GM19452 (cell line): ENCODE data around the gene TAF5L.
A peak's percentile ranks its signal among the peaks of the same experiment; 100 is the strongest.

Source experiments
- ATAC-seq: cut with Tn5 transposase; IDR thresholded peaks from one replicate; pipeline ENCODE4 v1.9.1; 2021; ENCODE audit not compliant: unreplicated experiment

TAF5L gene

GRCh38 chr1:229625915-229626831 is at the start of gene TAF5L, which contains the start of gene URB2:
Gene TAF5L, minus strand, starts transcription at chr1:229626122. Its CDS starts 11,640 bp downstream, at chr1:229614482.
Gene URB2, plus strand, starts transcription at chr1:229626247. Its CDS starts 1,387 bp downstream, at chr1:229627634.
- peak; percentile 86 for ATAC-seq

GRCh38 chr1:229675396-229675795 is 49.5 kb upstream of the TAF5L start:
- no peak for ATAC-seq

GRCh38 chr1:229674042-229674441 is 48.1 kb upstream of the TAF5L start:
- ATAC-seq: no peak

- no peak for ATAC-seq
Observed at GRCh38 chr1:229672246-229672645, 46.3 kb upstream of the TAF5L start.

GRCh38 chr1:229671310-229671709 is 45.4 kb upstream of the TAF5L start:
- no peak for ATAC-seq

GRCh38 chr1:229669333-229669732 is 43.4 kb upstream of the TAF5L start:
- no peak for ATAC-seq

GRCh38 chr1:229666585-229666984 is 40.7 kb upstream of the TAF5L start:
- no peak for ATAC-seq

- no peak for ATAC-seq
Observed at GRCh38 chr1:229665912-229666558, 40.1 kb upstream of the TAF5L start.

- ATAC-seq: no peak
Observed at GRCh38 chr1:229664133-229664689, 38.3 kb upstream of the TAF5L start.

- no peak for ATAC-seq
Observed at GRCh38 chr1:229661897-229662296, 36.0 kb upstream of the TAF5L start.

GRCh38 chr1:229661022-229661877 is 35.3 kb upstream of the TAF5L start:
- no peak for ATAC-seq

GRCh38 chr1:229657993-229658755 is 32.3 kb upstream of the TAF5L start:
- peak; percentile 56 for ATAC-seq

GRCh38 chr1:229655781-229656180 is 29.9 kb upstream of the TAF5L start:
- no peak for ATAC-seq

- no peak for ATAC-seq
Observed at GRCh38 chr1:229653420-229653819, 27.5 kb upstream of the TAF5L start.

GRCh38 chr1:229651546-229651945 is 25.6 kb upstream of the TAF5L start:
- ATAC-seq: no peak

GRCh38 chr1:229650045-229650444 is 24.1 kb upstream of the TAF5L start:
- ATAC-seq: no peak

GRCh38 chr1:229648406-229648805 is 22.5 kb upstream of the TAF5L start:
- ATAC-seq: no peak

- no peak for ATAC-seq
Observed at GRCh38 chr1:229645324-229645993, 19.5 kb upstream of the TAF5L start.

GRCh38 chr1:229643996-229644745 is 18.2 kb upstream of the TAF5L start:
- peak; percentile 55 for ATAC-seq
